Mesenchymal stem cell (in vitro differentiated cells and primary cell): Measurements from ENCODE around the gene PTCD2.
A peak's percentile ranks its signal among the peaks of the same experiment; 100 is the strongest.

Experiments
- DNase-seq: peaks from one replicate; pipeline ENCODE4 v3.0.0-alpha.2; 2013
- H2AFZ ChIP-seq: one replicate; pipeline ENCODE4 v1.6.1; 2013; ENCODE audit warnings: low read depth, mild to moderate bottlenecking, control low read depth, inconsistent platforms, low read length, moderate library complexity
- H2AK5ac ChIP-seq: 2 replicates; pipeline ENCODE4 v1.6.1; 2013; ENCODE audit warnings: low read length, moderate library complexity, mild to moderate bottlenecking, inconsistent platforms; ENCODE audit not compliant: severe bottlenecking
- H2BK120ac ChIP-seq: one replicate; pipeline ENCODE4 v1.6.1; 2013; ENCODE audit warnings: low read depth, mild to moderate bottlenecking, inconsistent platforms, low read length, moderate library complexity
- H2BK12ac ChIP-seq, 2 experiments: one replicate each; pipeline ENCODE4 v1.6.1; 2013; ENCODE audit warnings: inconsistent platforms in 2 of 2, low read length in 2 of 2, mild to moderate bottlenecking in 2 of 2, moderate library complexity in 2 of 2, control low read depth in 1 of 2
- H2BK15ac ChIP-seq: one replicate; pipeline ENCODE4 v1.6.1; 2013; ENCODE audit warnings: mild to moderate bottlenecking, low read depth, inconsistent platforms; ENCODE audit not compliant: poor library complexity, severe bottlenecking
- H2BK5ac ChIP-seq: 2 replicates; pipeline ENCODE4 v1.6.1; 2013; ENCODE audit warnings: low read depth, mild to moderate bottlenecking, low read length, control low read depth, inconsistent platforms; ENCODE audit not compliant: poor library complexity, severe bottlenecking
- H3K14ac ChIP-seq, 2 experiments: one replicate each; pipeline ENCODE4 v1.6.1; 2013; ENCODE audit warnings: inconsistent platforms in 2 of 2, low read length in 2 of 2, control low read depth in 1 of 2, mild to moderate bottlenecking in 1 of 2, moderate library complexity in 1 of 2
- H3K18ac ChIP-seq, 2 experiments: one replicate each; pipeline ENCODE4 v1.6.1; 2013; ENCODE audit warnings: inconsistent platforms in 2 of 2, low read length in 2 of 2, control low read depth in 1 of 2, low read depth in 1 of 2, mild to moderate bottlenecking in 1 of 2
- H3K23ac ChIP-seq, 2 experiments: one replicate each; pipeline ENCODE4 v1.6.1; 2013; ENCODE audit warnings: inconsistent platforms in 2 of 2, low read length in 2 of 2, mild to moderate bottlenecking in 2 of 2, moderate library complexity in 2 of 2, control low read depth in 1 of 2
- H3K27ac ChIP-seq: 2 replicates; pipeline ENCODE4 v1.5.1; 2013; ENCODE audit warnings: mild to moderate bottlenecking, moderate library complexity, low read length, control low read depth, inconsistent platforms; ENCODE audit not compliant: poor library complexity, severe bottlenecking
- H3K27me3 ChIP-seq, 2 experiments: 2 replicates each; pipeline versions ENCODE4 v1.6.1 to v1.7.0; 2013; ENCODE audit warnings: low read length in 2 of 2, mild to moderate bottlenecking in 2 of 2, moderate library complexity in 2 of 2, control low read depth in 1 of 2, inconsistent platforms in 1 of 2; ENCODE audit not compliant: control insufficient read depth in 1 of 2, insufficient read depth in 1 of 2
- H3K36me3 ChIP-seq, 2 experiments: 2 replicates each; pipeline versions ENCODE4 v1.6.1 to v1.7.0; 2013; ENCODE audit warnings: low read length in 2 of 2, control low read depth in 1 of 2, inconsistent platforms in 1 of 2, low read depth in 1 of 2, mild to moderate bottlenecking in 1 of 2; ENCODE audit not compliant: insufficient read depth in 2 of 2, control insufficient read depth in 1 of 2
- H3K4ac ChIP-seq, 2 experiments: one replicate each; pipeline ENCODE4 v1.6.1; 2013; ENCODE audit warnings: inconsistent platforms in 2 of 2, low read length in 2 of 2, mild to moderate bottlenecking in 2 of 2, moderate library complexity in 2 of 2, control low read depth in 1 of 2, low read depth in 1 of 2
- H3K4me1 ChIP-seq: 2 replicates; pipeline ENCODE4 v1.6.1; 2013; ENCODE audit warnings: low read depth, low read length, control low read depth; ENCODE audit not compliant: control insufficient read depth, insufficient read depth
- H3K4me2 ChIP-seq: 2 replicates; pipeline ENCODE4 v1.6.1; 2013; ENCODE audit warnings: low read length, mild to moderate bottlenecking, inconsistent platforms; ENCODE audit not compliant: poor library complexity, severe bottlenecking
- H3K4me3 ChIP-seq, 2 experiments: 2 replicates each; pipeline versions ENCODE4 v1.5.1 to v1.7.0; 2013; ENCODE audit warnings: low read length in 2 of 2, mild to moderate bottlenecking in 2 of 2, control low read depth in 1 of 2, low read depth in 1 of 2; ENCODE audit not compliant: insufficient read depth in 1 of 2
- H3K79me1 ChIP-seq: replicated peaks from 2 replicates; pipeline ENCODE4 v1.6.1; 2013; ENCODE audit warnings: mild to moderate bottlenecking, control low read depth, low read length, inconsistent platforms; ENCODE audit not compliant: poor library complexity, severe bottlenecking
- H3K9ac ChIP-seq: 2 replicates; pipeline ENCODE4 v1.7.0; 2013; ENCODE audit warnings: mild to moderate bottlenecking, low read length, moderate library complexity
- H3K9me3 ChIP-seq: 2 replicates; pipeline ENCODE4 v1.7.0; 2013; ENCODE audit warnings: mild to moderate bottlenecking, low read length; ENCODE audit not compliant: control insufficient read depth
- H4K8ac ChIP-seq: one replicate; pipeline ENCODE4 v1.6.1; 2013; ENCODE audit warnings: inconsistent platforms, mild to moderate bottlenecking, low read length, moderate library complexity
- H4K91ac ChIP-seq: one replicate; pipeline ENCODE4 v1.6.1; 2013; ENCODE audit warnings: mild to moderate bottlenecking, low read length, inconsistent platforms
- WGBS: methylation state at CpG from one replicate; pipeline ENCODE4 v1.1.7; 2013; ENCODE audit warnings: mixed read lengths; 5-methylcytosine and 5-hydroxymethylcytosine counted together

Gene PTCD2

GRCh38 chr5:72359886-72360285, 39.7 kb downstream of the PTCD2 start:
- Histone ChIP-seq H3K27me3 (no peaks in the 10 kb centered on the region), H2BK5ac (no peak overlapping the region), H3K4me3 (no peak overlapping the region), H3K23ac (no peak overlapping the region), H3K18ac (no peak overlapping the region), H4K8ac (no peak overlapping the region), H2BK120ac (no peak overlapping the region), H3K36me3 (peaks cover 10 to 44% of the 10 kb centered on the region in 2 experiments), H3K4ac (no peak overlapping the region), H3K79me1 (peaks cover 7% of the 10 kb centered on the region), H3K4me2 (no peak overlapping the region), H2AK5ac (no peak overlapping the region), H3K4me1 (no peaks in the 10 kb centered on the region), H3K9ac (no peak overlapping the region), H3K14ac (no peak overlapping the region), H2BK12ac (no peak overlapping the region), H4K91ac (no peak overlapping the region), H3K27ac (no peak overlapping the region), H2BK15ac (no peak overlapping the region), H3K9me3 (no peaks in the 10 kb centered on the region), H2AFZ (no peak overlapping the region)
- DNase-seq = no peak
- 100% methylated on average over 1 of the region's 1 CpG for WGBS

- H3K4me3 ChIP-seq = no peak overlapping the region
- peak overlapping the region; percentile 34 to 61 for H3K18ac ChIP-seq
- 86% methylated on average over 1 of the region's 1 CpG for WGBS
- H2BK12ac ChIP-seq = no peak overlapping the region
- H3K9me3 ChIP-seq = no peaks in the 10 kb centered on the region
- no peak overlapping the region for H2AFZ ChIP-seq
- H3K79me1 ChIP-seq = peaks cover 7% of the 10 kb centered on the region
- H3K23ac ChIP-seq = peak overlapping the region in 1 of 2 experiments; percentile 9
- H2BK5ac ChIP-seq = peak overlapping the region; percentile 90
- peak; percentile 64 for DNase-seq
- H4K91ac ChIP-seq = peak overlapping the region; percentile 36
- no peak overlapping the region for H2BK120ac ChIP-seq
- H2BK15ac ChIP-seq = no peak overlapping the region
- peak overlapping the region; percentile 67 for H3K9ac ChIP-seq
- H4K8ac ChIP-seq = no peak overlapping the region
- peak overlapping the region; percentile 83 for H3K27ac ChIP-seq
- peaks cover 8 to 47% of the 10 kb centered on the region in 2 experiments for H3K36me3 ChIP-seq
- peak overlapping the region; percentile 83 for H2AK5ac ChIP-seq
- H3K14ac ChIP-seq = no peak overlapping the region
- H3K27me3 ChIP-seq = no peaks in the 10 kb centered on the region
- H3K4me1 ChIP-seq = no peaks in the 10 kb centered on the region
- H3K4ac ChIP-seq = peak overlapping the region in 1 of 2 experiments; percentile 78
- H3K4me2 ChIP-seq = no peak overlapping the region
These were observed 43.1 kb downstream of the PTCD2 start for GRCh38 chr5:72363166-72363802.

- H3K36me3 ChIP-seq = peaks cover 6 to 38% of the 10 kb centered on the region in 2 experiments
- no peak overlapping the region for H2BK120ac ChIP-seq
- no peaks in the 10 kb centered on the region for H3K9me3 ChIP-seq
- H4K91ac ChIP-seq = no peak overlapping the region
- H4K8ac ChIP-seq = no peak overlapping the region
- no peaks in the 10 kb centered on the region for H3K4me1 ChIP-seq
- no peak overlapping the region for H3K14ac ChIP-seq
- WGBS = no CpG with 5 or more reads among the region's 1 CpG
- no peak overlapping the region for H3K4me2 ChIP-seq
- no peak overlapping the region for H3K27ac ChIP-seq
- H3K23ac ChIP-seq = no peak overlapping the region
- H3K27me3 ChIP-seq = no peaks in the 10 kb centered on the region
- H2AFZ ChIP-seq = no peak overlapping the region
- H2BK12ac ChIP-seq = no peak overlapping the region
- no peak for DNase-seq
- no peak overlapping the region for H3K4ac ChIP-seq
- no peak overlapping the region for H3K18ac ChIP-seq
- H3K4me3 ChIP-seq = no peak overlapping the region
- no peak overlapping the region for H2AK5ac ChIP-seq
- H2BK5ac ChIP-seq = no peak overlapping the region
- no peak overlapping the region for H2BK15ac ChIP-seq
- H3K79me1 ChIP-seq = peaks cover 7% of the 10 kb centered on the region
- no peak overlapping the region for H3K9ac ChIP-seq
These were observed 44.0 kb downstream of the PTCD2 start for GRCh38 chr5:72364171-72364570.

GRCh38 chr5:72364951-72365350, 44.8 kb downstream of the PTCD2 start:
- no peak overlapping the region for H3K14ac ChIP-seq
- no peak overlapping the region for H3K9ac ChIP-seq
- H3K27me3 ChIP-seq = no peaks in the 10 kb centered on the region

More at GRCh38 chr5:72364951-72365350, 44.8 kb downstream of the PTCD2 start:
- peaks cover 7% of the 10 kb centered on the region for H3K79me1 ChIP-seq
- H2BK5ac ChIP-seq = no peak overlapping the region
- no peak overlapping the region for H2AFZ ChIP-seq
- H2BK12ac ChIP-seq = peak overlapping the region in 1 of 2 experiments; percentile 57
- no peak overlapping the region for H4K91ac ChIP-seq
- H3K23ac ChIP-seq = no peak overlapping the region
- peak overlapping the region; percentile 51 for H4K8ac ChIP-seq
- H3K4me2 ChIP-seq = no peak overlapping the region
- 100% methylated on average over 4 of the region's 4 CpGs for WGBS
- peak overlapping the region in 1 of 2 experiments; percentile 2 for H3K18ac ChIP-seq
- H3K9me3 ChIP-seq = no peaks in the 10 kb centered on the region
- H2BK120ac ChIP-seq = no peak overlapping the region
- no peak overlapping the region for H3K4me3 ChIP-seq
- H2AK5ac ChIP-seq = peak overlapping the region; percentile 49
- peaks cover 6 to 30% of the 10 kb centered on the region in 2 experiments for H3K36me3 ChIP-seq
- no peak for DNase-seq
- no peak overlapping the region for H2BK15ac ChIP-seq
- no peak overlapping the region for H3K27ac ChIP-seq
- H3K4me1 ChIP-seq = no peaks in the 10 kb centered on the region
- peak overlapping the region; percentile 11 to 27 for H3K4ac ChIP-seq
